Parathyroid adenoma (tissue), 2 donors: Measurements from ENCODE around the gene ARHGAP42.

ENCODE experiments used
- H2AFZ ChIP-seq: fragments of 300-600 bp; sonication (generic); one replicate; pipeline ENCODE4 v1.7.0; 2017; ENCODE audit warnings: antibody characterized with exemption, mild to moderate bottlenecking
- H3K27ac ChIP-seq: fragments of 300-600 bp; sonication (generic); one replicate; pipeline ENCODE4 v1.7.0; 2017
- H3K27me3 ChIP-seq: fragments of 300-600 bp; sonication (generic); one replicate; pipeline ENCODE4 v1.7.0; 2017; ENCODE audit warnings: low read length; ENCODE audit not compliant: control insufficient read depth, insufficient read depth
- H3K36me3 ChIP-seq: fragments of 300-600 bp; sonication (generic); one replicate; pipeline ENCODE4 v1.7.0; 2017; ENCODE audit warnings: low read length; ENCODE audit not compliant: control insufficient read depth, insufficient read depth
- H3K4me1 ChIP-seq: fragments of 300-600 bp; sonication (generic); one replicate; pipeline ENCODE4 v1.7.0; 2017; ENCODE audit warnings: control low read depth
- H3K4me2 ChIP-seq: fragments of 300-600 bp; sonication (generic); one replicate; pipeline ENCODE4 v1.7.0; 2017; ENCODE audit warnings: low read length
- H3K4me3 ChIP-seq: fragments of 300-600 bp; sonication (generic); one replicate; pipeline ENCODE4 v1.7.0; 2017; ENCODE audit warnings: low read depth, low read length
- H3K79me2 ChIP-seq: fragments of 300-600 bp; sonication (generic); one replicate; pipeline ENCODE4 v1.7.0; 2017; ENCODE audit warnings: control low read depth
- H3K9ac ChIP-seq: fragments of 300-600 bp; sonication (generic); one replicate; pipeline ENCODE4 v1.7.0; 2017; ENCODE audit warnings: mild to moderate bottlenecking
- H3K9me3 ChIP-seq: fragments of 300-600 bp; sonication (generic); one replicate; pipeline ENCODE4 v1.7.0; 2017; ENCODE audit warnings: low read length; ENCODE audit not compliant: control insufficient read depth
- CTCF ChIP-seq: fragments of 300-600 bp; sonication (generic); IDR thresholded peaks from one replicate; pipeline ENCODE4 v1.7.0; 2017; ENCODE audit warnings: antibody characterized with exemption, mild to moderate bottlenecking
- donor health status: primary hyperparathyroidism.

Gene ARHGAP42

GRCh38 chr11:101031713-101032112 is 344.6 kb downstream of the ARHGAP42 start:
- Histone ChIP-seq H3K4me3 (no peak overlapping the region), H3K36me3 (no peaks in the 10 kb centered on the region), H3K9ac (no peak overlapping the region), H3K27me3 (no peaks in the 10 kb centered on the region), H3K4me2 (no peak overlapping the region), H2AFZ (no peak overlapping the region), H3K27ac (no peak overlapping the region), H3K4me1 (no peaks in the 10 kb centered on the region), H3K79me2 (no peaks in the 10 kb centered on the region), H3K9me3 (no peaks in the 10 kb centered on the region)
- TF ChIP-seq CTCF, result no peak

GRCh38 chr11:101032991-101033390 is 345.9 kb downstream of the ARHGAP42 start:
- Histone ChIP-seq H3K36me3 (no peaks in the 10 kb centered on the region), H3K79me2 (no peaks in the 10 kb centered on the region), H3K4me1 (no peaks in the 10 kb centered on the region)

GRCh38 chr11:101034076-101034475 is 347.0 kb downstream of the ARHGAP42 start:
- Histone ChIP-seq H3K27ac (no peak overlapping the region), H3K9me3 (no peaks in the 10 kb centered on the region), H3K9ac (no peak overlapping the region), H3K36me3 (no peaks in the 10 kb centered on the region), H2AFZ (no peak overlapping the region), H3K27me3 (no peaks in the 10 kb centered on the region), H3K4me1 (no peaks in the 10 kb centered on the region), H3K79me2 (no peaks in the 10 kb centered on the region), H3K4me3 (no peak overlapping the region), H3K4me2 (no peak overlapping the region)
- TF ChIP-seq CTCF, result no peak

More at GRCh38 chr11:101032991-101033390, 345.9 kb downstream of the ARHGAP42 start:
- no peaks in the 10 kb centered on the region for H3K9me3 ChIP-seq
- no peak overlapping the region for H3K9ac ChIP-seq
- no peak overlapping the region for H3K27ac ChIP-seq
- no peak overlapping the region for H3K4me2 ChIP-seq
- H2AFZ ChIP-seq, result no peak overlapping the region
- no peak overlapping the region for H3K4me3 ChIP-seq
- no peak for TF ChIP-seq CTCF
- no peaks in the 10 kb centered on the region for H3K27me3 ChIP-seq

- no peak for TF ChIP-seq CTCF
- Histone ChIP-seq H3K27ac (no peak overlapping the region), H3K36me3 (no peaks in the 10 kb centered on the region), H3K9me3 (no peaks in the 10 kb centered on the region), H3K79me2 (no peaks in the 10 kb centered on the region), H3K4me2 (no peak overlapping the region), H2AFZ (no peak overlapping the region), H3K9ac (no peak overlapping the region), H3K4me3 (no peak overlapping the region), H3K27me3 (no peaks in the 10 kb centered on the region), H3K4me1 (no peaks in the 10 kb centered on the region)
Measured at GRCh38 chr11:101035872-101036271, 348.8 kb downstream of the ARHGAP42 start.
